NT2/D1 (cell line): Measurements from ENCODE around the gene RWDD3.

Source experiments
- DNase-seq: peaks from one replicate; pipeline ENCODE4 v3.0.0-alpha.2; 2011; ENCODE audit warnings: low read depth, low spot score
- H3K27me3 ChIP-seq: 2 replicates; pipeline ENCODE4 v1.6.0; 2011; ENCODE audit warnings: mild to moderate bottlenecking; ENCODE audit not compliant: insufficient read length, insufficient read depth
- H3K36me3 ChIP-seq: 2 replicates; pipeline ENCODE4 v1.6.1; 2011; ENCODE audit warnings: mild to moderate bottlenecking, low read length, mixed read lengths; ENCODE audit not compliant: insufficient read depth, insufficient read length
- H3K4me1 ChIP-seq: 2 replicates; pipeline ENCODE4 v1.5.1; 2011; ENCODE audit not compliant: insufficient read depth, insufficient read length
- H3K4me3 ChIP-seq: 2 replicates; pipeline ENCODE4 v1.5.1; 2011; ENCODE audit warnings: low read depth; ENCODE audit not compliant: insufficient read length
- H3K9ac ChIP-seq: 2 replicates; pipeline ENCODE4 v1.6.0; 2011; ENCODE audit warnings: low read depth; ENCODE audit not compliant: insufficient read length
- H3K9me3 ChIP-seq: 2 replicates; pipeline ENCODE4 v1.5.1; 2011; ENCODE audit warnings: mild to moderate bottlenecking, low read length; ENCODE audit not compliant: insufficient read depth
- SUZ12 ChIP-seq: IDR thresholded peaks from 2 replicates; pipeline ENCODE4 v1.6.1; 2011; ENCODE audit not compliant: insufficient read length, insufficient read depth; ENCODE audit errors: extremely low read depth
- YY1 ChIP-seq: IDR thresholded peaks from 2 replicates; pipeline ENCODE4 v1.6.1; 2011; ENCODE audit not compliant: insufficient read length, insufficient read depth
- ZNF274 ChIP-seq: IDR thresholded peaks from 2 replicates; pipeline ENCODE4 v1.6.1; 2011; ENCODE audit warnings: mild to moderate bottlenecking, low read depth, low read length

RWDD3 gene

GRCh38 chr1:95221306-95221705 is 12.7 kb upstream of the RWDD3 start:
- Histone ChIP-seq H3K27me3 (no peaks in the 10 kb centered on the region), H3K9me3 (no peaks in the 10 kb centered on the region), H3K9ac (no peak overlapping the region), H3K4me1 (no peaks in the 10 kb centered on the region), H3K4me3 (no peak overlapping the region), H3K36me3 (no peaks in the 10 kb centered on the region)
- TF ChIP-seq ZNF274: no peak
- TF ChIP-seq YY1: no peak
- no peak for TF ChIP-seq SUZ12
- no peak for DNase-seq

- H3K9ac ChIP-seq: no peak overlapping the region
- DNase-seq: no peak
- H3K9me3 ChIP-seq: no peaks in the 10 kb centered on the region
- no peak overlapping the region for H3K4me3 ChIP-seq
- H3K4me1 ChIP-seq: no peaks in the 10 kb centered on the region
- H3K36me3 ChIP-seq: no peaks in the 10 kb centered on the region
- no peaks in the 10 kb centered on the region for H3K27me3 ChIP-seq
- no peak for TF ChIP-seq SUZ12
- no peak for TF ChIP-seq YY1
- no peak for TF ChIP-seq ZNF274
Measured at GRCh38 chr1:95222629-95223028, 11.4 kb upstream of the RWDD3 start.

GRCh38 chr1:95223110-95223509 is 10.9 kb upstream of the RWDD3 start:
- H3K27me3 ChIP-seq: no peaks in the 10 kb centered on the region
- no peak for DNase-seq
- H3K9me3 ChIP-seq: no peaks in the 10 kb centered on the region
- H3K4me1 ChIP-seq: no peaks in the 10 kb centered on the region
- TF ChIP-seq SUZ12: no peak
- no peak for TF ChIP-seq YY1
- TF ChIP-seq ZNF274: no peak
- H3K36me3 ChIP-seq: no peaks in the 10 kb centered on the region
- H3K4me3 ChIP-seq: no peak overlapping the region
- no peak overlapping the region for H3K9ac ChIP-seq

- no peak overlapping the region for H3K4me3 ChIP-seq
- no peak for DNase-seq
- no peaks in the 10 kb centered on the region for H3K4me1 ChIP-seq
- no peaks in the 10 kb centered on the region for H3K9me3 ChIP-seq
- no peak overlapping the region for H3K9ac ChIP-seq
- no peak for TF ChIP-seq ZNF274
- no peak for TF ChIP-seq YY1
- TF ChIP-seq SUZ12: no peak
- no peaks in the 10 kb centered on the region for H3K27me3 ChIP-seq
- no peaks in the 10 kb centered on the region for H3K36me3 ChIP-seq
Measured at GRCh38 chr1:95226781-95227660, 7.0 kb upstream of the RWDD3 start.

- H3K4me1 ChIP-seq: no peaks in the 10 kb centered on the region
- H3K27me3 ChIP-seq: no peaks in the 10 kb centered on the region
- no peak for DNase-seq
- TF ChIP-seq YY1: no peak
- no peak for TF ChIP-seq SUZ12
- no peak for TF ChIP-seq ZNF274
- no peaks in the 10 kb centered on the region for H3K36me3 ChIP-seq
- H3K9ac ChIP-seq: no peak overlapping the region
- H3K4me3 ChIP-seq: no peak overlapping the region
- no peaks in the 10 kb centered on the region for H3K9me3 ChIP-seq
Measured at GRCh38 chr1:95229037-95229436, 5.0 kb upstream of the RWDD3 start.

GRCh38 chr1:95229706-95230105 is 4.3 kb upstream of the RWDD3 start:
- H3K9ac ChIP-seq: no peak overlapping the region
- TF ChIP-seq YY1 (no peak), ZNF274 (no peak), SUZ12 (no peak)
- no peaks in the 10 kb centered on the region for H3K9me3 ChIP-seq
- H3K4me3 ChIP-seq: no peak overlapping the region
- H3K36me3 ChIP-seq: no peaks in the 10 kb centered on the region
- no peaks in the 10 kb centered on the region for H3K27me3 ChIP-seq
- no peak for DNase-seq
- H3K4me1 ChIP-seq: no peaks in the 10 kb centered on the region

- DNase-seq: no peak
- H3K4me1 ChIP-seq: no peaks in the 10 kb centered on the region
- no peak overlapping the region for H3K4me3 ChIP-seq
- H3K9ac ChIP-seq: no peak overlapping the region
- TF ChIP-seq SUZ12: no peak
- no peak for TF ChIP-seq YY1
- TF ChIP-seq ZNF274: no peak
- H3K36me3 ChIP-seq: no peaks in the 10 kb centered on the region
- no peaks in the 10 kb centered on the region for H3K9me3 ChIP-seq
- no peaks in the 10 kb centered on the region for H3K27me3 ChIP-seq
Measured at GRCh38 chr1:95230256-95230655, 3.8 kb upstream of the RWDD3 start.
